Measurements from ENCODE around the gene PCSK6.

DNA sequence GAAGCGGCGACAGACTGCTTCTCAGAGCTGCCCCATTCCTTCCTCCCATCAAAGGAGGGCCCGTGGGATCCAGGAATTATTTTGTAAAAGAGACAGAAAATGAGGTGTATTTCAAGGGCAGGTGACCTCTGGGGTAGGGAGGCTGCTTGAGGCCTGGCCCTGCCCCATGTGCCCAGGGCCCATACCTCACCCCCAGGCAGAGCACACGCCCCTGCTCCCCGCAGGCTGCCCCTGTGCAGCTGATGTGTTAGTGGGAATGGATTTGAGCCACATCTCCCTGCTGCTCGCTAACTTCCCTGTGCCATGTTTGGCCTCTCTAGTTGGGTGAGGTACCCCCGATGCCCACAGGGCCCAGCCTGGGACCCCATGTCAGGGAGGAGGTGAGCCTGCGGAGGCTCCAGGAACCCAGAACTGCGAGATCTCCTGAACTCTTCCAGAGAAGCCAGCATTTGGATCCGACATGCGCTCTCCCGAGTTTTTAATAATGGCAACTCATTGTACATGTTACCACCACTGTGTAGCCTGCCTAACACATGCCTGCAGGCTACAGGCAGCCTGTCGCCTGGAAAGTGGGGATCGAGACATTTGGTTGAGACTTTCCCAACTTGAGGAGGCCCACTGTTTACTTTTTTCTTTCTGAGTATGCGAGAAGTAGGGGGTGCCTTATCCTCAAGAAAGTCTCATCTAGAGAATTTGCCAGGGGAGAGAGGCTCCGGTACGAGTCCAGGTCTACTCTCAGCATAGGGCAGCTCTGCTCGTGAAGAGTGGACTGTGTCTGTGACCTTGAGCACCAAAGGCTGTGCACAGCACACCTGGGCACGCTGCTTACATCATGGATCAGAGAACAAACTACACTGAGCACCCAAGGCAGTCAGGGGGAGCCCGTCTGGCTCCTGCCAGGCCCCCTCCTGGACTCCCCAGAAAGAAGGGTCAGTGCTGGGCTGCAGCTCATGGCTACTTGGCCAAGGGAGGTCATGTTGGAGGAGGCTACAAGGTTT lies 36.1 kb downstream of the PCSK6 start:
- TF ChIP-seq POLR2A (IDR thresholded peaks at IDR 0.05) = no peak
- TF ChIP-seq, protein P1, sequence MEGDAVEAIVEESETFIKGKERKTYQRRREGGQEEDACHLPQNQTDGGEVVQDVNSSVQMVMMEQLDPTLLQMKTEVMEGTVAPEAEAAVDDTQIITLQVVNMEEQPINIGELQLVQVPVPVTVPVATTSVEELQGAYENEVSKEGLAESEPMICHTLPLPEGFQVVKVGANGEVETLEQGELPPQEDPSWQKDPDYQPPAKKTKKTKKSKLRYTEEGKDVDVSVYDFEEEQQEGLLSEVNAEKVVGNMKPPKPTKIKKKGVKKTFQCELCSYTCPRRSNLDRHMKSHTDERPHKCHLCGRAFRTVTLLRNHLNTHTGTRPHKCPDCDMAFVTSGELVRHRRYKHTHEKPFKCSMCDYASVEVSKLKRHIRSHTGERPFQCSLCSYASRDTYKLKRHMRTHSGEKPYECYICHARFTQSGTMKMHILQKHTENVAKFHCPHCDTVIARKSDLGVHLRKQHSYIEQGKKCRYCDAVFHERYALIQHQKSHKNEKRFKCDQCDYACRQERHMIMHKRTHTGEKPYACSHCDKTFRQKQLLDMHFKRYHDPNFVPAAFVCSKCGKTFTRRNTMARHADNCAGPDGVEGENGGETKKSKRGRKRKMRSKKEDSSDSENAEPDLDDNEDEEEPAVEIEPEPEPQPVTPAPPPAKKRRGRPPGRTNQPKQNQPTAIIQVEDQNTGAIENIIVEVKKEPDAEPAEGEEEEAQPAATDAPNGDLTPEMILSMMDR (IDR thresholded peaks at IDR 0.05) = no peak
